K562 (cell line): ENCODE measurements around the gene ARHGAP23. TPM values are rescaled to one million over a fixed set of nuclear protein-coding genes. Genes with fewer than 3 reads are reported as not detected.

Experiments used
- CTBP1 ChIP-seq: fragments of 450-650 bp; IDR thresholded peaks from 2 replicates; pipeline ENCODE4 v1.6.1; 2016; ENCODE audit warnings: borderline replicate concordance
- E2F6 ChIP-seq, 2 experiments: IDR thresholded peaks; 2 replicates each; pipeline ENCODE4 v1.6.1; 2011; ENCODE audit warnings: borderline replicate concordance in 1 of 2, control low read depth in 1 of 2, low read depth in 1 of 2, low read length in 1 of 2, mild to moderate bottlenecking in 1 of 2, mixed read lengths in 1 of 2, moderate library complexity in 1 of 2; ENCODE audit not compliant: insufficient read depth in 1 of 2, insufficient read length in 1 of 2, poor library complexity in 1 of 2, severe bottlenecking in 1 of 2; ENCODE audit errors: extremely low read depth in 1 of 2
- EP300 ChIP-seq: IDR thresholded peaks from 2 replicates; pipeline ENCODE4 v1.6.1; 2012; ENCODE audit warnings: low read length, improper control_type of control experiment
- FOXK2 ChIP-seq, 2 experiments: fragments of 450-650 bp; IDR thresholded peaks in 1 of 2; conservative IDR thresholded peaks in 1 of 2; 2 replicates each; pipeline ENCODE4 v1.6.1; 2016; ENCODE audit warnings: low read depth in 2 of 2, mild to moderate bottlenecking in 1 of 2
- GMEB1 ChIP-seq: fragments of 250-450 bp; sonication (Bioruptor Pico); IDR thresholded peaks from 2 replicates; pipeline ENCODE4 v1.4.0; 2020; ENCODE audit warnings: mild to moderate bottlenecking
- L3MBTL2 ChIP-seq: fragments of 450-650 bp; IDR thresholded peaks from 2 replicates; pipeline ENCODE4 v1.6.1; 2016; ENCODE audit warnings: mild to moderate bottlenecking, moderate library complexity
- NCOA6 ChIP-seq: fragments of 450-650 bp; IDR thresholded peaks from 2 replicates; pipeline ENCODE4 v1.6.1; 2017; ENCODE audit warnings: mild to moderate bottlenecking
- NFIC ChIP-seq: fragments of 450-650 bp; IDR thresholded peaks from 2 replicates; pipeline ENCODE4 v1.6.1; 2017; ENCODE audit warnings: mild to moderate bottlenecking, inconsistent platforms
- RBFOX2 ChIP-seq: fragments of 200-400 bp; formaldehyde crosslinking; IDR thresholded peaks from 2 replicates; pipeline ENCODE4 v1.6.1; 2017; ENCODE audit warnings: low read depth, mild to moderate bottlenecking, low read length, moderate library complexity
- SMARCE1 ChIP-seq: fragments of 450-650 bp; IDR thresholded peaks from 2 replicates; pipeline ENCODE4 v1.7.1; 2016; ENCODE audit warnings: mild to moderate bottlenecking
- ZFX ChIP-seq: sonication (generic); formaldehyde crosslinking; IDR thresholded peaks from 2 replicates; pipeline ENCODE4 v1.8.0; 2022; ENCODE audit warnings: mild to moderate bottlenecking, missing genetic modification reagents, moderate library complexity
- ZNF778 ChIP-seq: fragments of 450-650 bp; formaldehyde crosslinking; IDR thresholded peaks from 2 replicates; pipeline ENCODE4 v1.4.0; 2020; ENCODE audit warnings: mild to moderate bottlenecking, moderate library complexity
- polyA plus RNA-seq, 8 experiments: library from polyadenylated mRNA; depleted of rRNA in 4 of 8; stranded (reverse) in 5 of 8; unstranded in 3 of 8; fragments of >200 nt; fragmentation: Nextera tagmentation in 2 of 8; fragmentation: Illumina TruSeq in 1 of 8; extraction: Ambion mirVana in 2 of 8; extraction: Trizol in 1 of 8; gene quantifications; 2 replicates each; pipeline versions ENCODE4 v1.2.1 to v1.2.3, GENCODE V29; 2011 to 2014; ENCODE audit warnings: inconsistent platforms in 1 of 8, missing spikeins in 1 of 8
- total RNA-seq, 7 experiments: library from RNA; depleted of rRNA in 6 of 7; stranded (reverse); fragments of >200 nt in 6 of 7; fragmentation: Illumina TruSeq in 2 of 7; extraction: Trizol in 2 of 7; gene quantifications; 2 replicates each; pipeline versions ENCODE4 v1.2.1 to v1.2.3, GENCODE V29; 2011 to 2021; ENCODE audit warnings: low replicate concordance in 1 of 7

Gene ARHGAP23
- total and polyA plus RNA-seq, 9 of the 15 experiments (the other 6 are each of a cell fraction or from before 2014, with no cell fraction given): 0.01 to 2.7 (median 0.70) TPM

- TF ChIP-seq EP300 (0 out of 2 replicates have a peak, but pooled peaks have one; percentile 0), RBFOX2 (peak; percentile 73), L3MBTL2 (peak; percentile 88), E2F6 (IDR thresholded peaks at IDR 0.05; ENCODE audit: borderline replicate concordance in 1 of 2, extremely low read depth in 1 of 2, insufficient read depth in 1 of 2, insufficient read length in 1 of 2, low read depth in 1 of 2, low read length in 1 of 2, poor library complexity in 1 of 2, severe bottlenecking in 1 of 2) (peak; percentile 20 to 66), ZNF778 (CRISPR knock-in tag) (no peak), NCOA6 (peak; percentile 61; the same call in 1 of the 2 replicates), GMEB1 (CRISPR knock-in tag) (no peak), CTBP1 (peak; percentile 36; the same call in 1 of the 2 replicates), SMARCE1 (0 out of 2 replicates have a peak, but pooled peaks have one; percentile 7), NFIC (peak; percentile 35), FOXK2 (conservative IDR thresholded peaks at IDR 0.05 in 1 of 2, IDR thresholded peaks at IDR 0.05 in 1 of 2; ENCODE audit: low read depth in 2 of 2) (0 out of 4 replicates have a peak, but pooled peaks of 1 of the 2 experiments have one; percentile 3), ZFX (CRISPR knock-in tag) (peak; percentile 13; the same call in 1 of the 2 replicates)
These were observed 81.6 kb downstream of the ARHGAP23 start (continued) for GRCh38 chr17:38509772-38510420.
